DND-41 (cell line): ENCODE measurements around the gene PAPSS2.

Experiments used
- EZH2 ChIP-seq: IDR thresholded peaks from 3 replicates; pipeline ENCODE4 v1.6.1; 2012; ENCODE audit warnings: borderline replicate concordance, low read depth, mild to moderate bottlenecking, moderate library complexity, low read length, inconsistent platforms; ENCODE audit not compliant: severe bottlenecking
- TF ChIP-seq, protein P1 (sequence below): IDR thresholded peaks from 2 replicates; pipeline ENCODE4 v1.5.1; 2012; ENCODE audit warnings: borderline replicate concordance, low read length, moderate library complexity, mild to moderate bottlenecking; ENCODE audit not compliant: poor library complexity, severe bottlenecking; ENCODE audit errors: extremely low read depth

DNA sequence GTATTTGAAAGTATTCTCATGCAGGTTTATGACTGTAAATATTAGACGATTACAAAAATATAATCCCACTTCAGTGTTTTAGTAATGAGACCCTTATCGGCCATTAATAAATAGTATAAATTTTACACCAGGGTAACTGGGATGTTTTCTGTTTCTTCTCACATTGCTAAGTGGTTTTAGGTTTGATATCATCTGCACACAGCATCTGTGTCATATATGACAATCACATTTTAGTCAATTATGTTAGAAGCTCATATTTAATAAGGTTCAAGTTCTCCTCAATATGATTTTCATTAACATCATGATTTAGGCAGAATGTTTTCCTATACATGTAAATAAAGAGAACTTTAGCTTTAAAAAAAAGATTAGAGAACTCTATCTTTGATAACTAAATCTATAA lies 91.6 kb downstream of the PAPSS2 start:
- TF ChIP-seq, protein P1, sequence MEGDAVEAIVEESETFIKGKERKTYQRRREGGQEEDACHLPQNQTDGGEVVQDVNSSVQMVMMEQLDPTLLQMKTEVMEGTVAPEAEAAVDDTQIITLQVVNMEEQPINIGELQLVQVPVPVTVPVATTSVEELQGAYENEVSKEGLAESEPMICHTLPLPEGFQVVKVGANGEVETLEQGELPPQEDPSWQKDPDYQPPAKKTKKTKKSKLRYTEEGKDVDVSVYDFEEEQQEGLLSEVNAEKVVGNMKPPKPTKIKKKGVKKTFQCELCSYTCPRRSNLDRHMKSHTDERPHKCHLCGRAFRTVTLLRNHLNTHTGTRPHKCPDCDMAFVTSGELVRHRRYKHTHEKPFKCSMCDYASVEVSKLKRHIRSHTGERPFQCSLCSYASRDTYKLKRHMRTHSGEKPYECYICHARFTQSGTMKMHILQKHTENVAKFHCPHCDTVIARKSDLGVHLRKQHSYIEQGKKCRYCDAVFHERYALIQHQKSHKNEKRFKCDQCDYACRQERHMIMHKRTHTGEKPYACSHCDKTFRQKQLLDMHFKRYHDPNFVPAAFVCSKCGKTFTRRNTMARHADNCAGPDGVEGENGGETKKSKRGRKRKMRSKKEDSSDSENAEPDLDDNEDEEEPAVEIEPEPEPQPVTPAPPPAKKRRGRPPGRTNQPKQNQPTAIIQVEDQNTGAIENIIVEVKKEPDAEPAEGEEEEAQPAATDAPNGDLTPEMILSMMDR: no peak
- no peak for TF ChIP-seq EZH2
